Activated CD8-positive, alpha-beta memory T cell treated with anti-CD3 and anti-CD28 coated beads, Interleukin-2, amount 50 U/mL, for 24 hours (primary cell): ENCODE measurements around the gene ANO10.
"Not testable (repeated sequence)": the region's sequence is repeated elsewhere in the genome, so short reads cannot be mapped to it uniquely, and the experiment has no call there.

ENCODE experiments used
- DNase-seq: peaks from one replicate; pipeline ENCODE4 v3.0.0-alpha.2; 2020; ENCODE audit errors: extremely low read depth

Gene ANO10

GRCh38 chr3:43373560-43373928, 248.3 kb downstream of the ANO10 start:
- no peak for DNase-seq

- DNase-seq, result no peak
These were observed 248.8 kb downstream of the ANO10 start for GRCh38 chr3:43372809-43373559.

GRCh38 chr3:43372007-43372740, 249.6 kb downstream of the ANO10 start:
- no peak for DNase-seq

GRCh38 chr3:43371494-43371893, 250.3 kb downstream of the ANO10 start:
- no peak for DNase-seq

- no peak for DNase-seq
These were observed 251.4 kb downstream of the ANO10 start for GRCh38 chr3:43370293-43370980.

GRCh38 chr3:43369404-43370292, 252.2 kb downstream of the ANO10 start:
- DNase-seq, result no peak

GRCh38 chr3:43366885-43367284, 254.9 kb downstream of the ANO10 start:
- no peak for DNase-seq

- DNase-seq, result no peak
These were observed 255.3 kb downstream of the ANO10 start for GRCh38 chr3:43366481-43366880.

- DNase-seq, result no peak
These were observed 256.1 kb downstream of the ANO10 start for GRCh38 chr3:43365601-43366305.

- DNase-seq, result no peak
These were observed 256.9 kb downstream of the ANO10 start for GRCh38 chr3:43364926-43365325.

GRCh38 chr3:43364494-43364893, 257.3 kb downstream of the ANO10 start:
- no peak for DNase-seq

GRCh38 chr3:43363621-43364266, 258.1 kb downstream of the ANO10 start:
- DNase-seq, result no peak

- no peak for DNase-seq
These were observed 258.9 kb downstream of the ANO10 start for GRCh38 chr3:43362961-43363360.

- DNase-seq, result no peak
These were observed 259.6 kb downstream of the ANO10 start for GRCh38 chr3:43362183-43362582.

GRCh38 chr3:43361077-43361476, 260.7 kb downstream of the ANO10 start:
- no peak for DNase-seq

GRCh38 chr3:43356033-43356432, 265.8 kb downstream of the ANO10 start:
- DNase-seq, result not testable (repeated sequence)

GRCh38 chr3:43353923-43354670, 267.7 kb downstream of the ANO10 start:
- no peak for DNase-seq

- DNase-seq, result no peak
These were observed 268.4 kb downstream of the ANO10 start for GRCh38 chr3:43353393-43353792.

- DNase-seq, result no peak
These were observed 272.1 kb downstream of the ANO10 start for GRCh38 chr3:43349716-43350115.
